Endometrial microvascular endothelial cells (primary cell): Measurements from ENCODE around the gene SPATC1L. TPM values are rescaled to one million over a fixed set of nuclear protein-coding genes. Genes with fewer than 3 reads are reported as not detected.
"Not testable (repeated sequence)": the region's sequence is repeated elsewhere in the genome, so short reads cannot be mapped to it uniquely, and the experiment has no call there.

Source experiments
- in situ Hi-C: cut with HindIII; loops from 2 replicates; pipeline ENCODE4 v1.10.0; 2017; ENCODE audit warnings: low sequenced_read_pairs, low pct_unique_long_range_greater_than_20kb; ENCODE audit errors: inconsistent ontology term
- total RNA-seq: library from RNA; depleted of rRNA; stranded (reverse); fragments of >200 nt; gene quantifications from one replicate; pipeline ENCODE4 v1.2.3, GENCODE V29; 2015; ENCODE audit errors: inconsistent ontology term

The SPATC1L gene
- total RNA-seq = 24.8 TPM

- in situ Hi-C loops = no loop called here
Measured at GRCh38 chr21:46183910-46184624, at the start of gene SPATC1L. SPATC1L (minus strand) TSS chr21:46184459; CDS start chr21:46182816, 1,643 bp downstream.

DNA sequence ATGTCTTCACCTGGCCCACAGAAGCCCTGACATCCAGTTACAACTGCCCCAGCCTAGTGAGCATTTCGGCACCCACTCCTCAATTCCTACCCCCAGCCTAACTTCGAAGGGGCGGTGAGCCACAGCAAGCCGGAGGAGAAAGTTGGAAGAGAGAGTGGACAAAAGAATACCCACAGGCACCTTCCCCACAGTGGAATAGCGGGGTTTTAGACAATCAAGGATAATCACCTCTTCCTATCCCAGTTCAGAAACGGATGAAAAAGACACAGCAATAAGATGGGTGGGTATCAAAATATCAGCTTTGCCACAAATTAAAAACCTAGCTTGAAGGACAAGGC is 45.6 kb upstream of the SPATC1L start:
- in situ Hi-C loops = no loop called here

- in situ Hi-C loops = no loop called here
Measured at GRCh38 chr21:46229133-46229922, 45.1 kb upstream of the SPATC1L start.

GRCh38 chr21:46228345-46229051 is 44.2 kb upstream of the SPATC1L start, which contains the start of gene LSS:
LSS (minus strand) TSS chr21:46228774; CDS start chr21:46228745, 29 bp downstream.
- in situ Hi-C loops = no loop called here

DNA sequence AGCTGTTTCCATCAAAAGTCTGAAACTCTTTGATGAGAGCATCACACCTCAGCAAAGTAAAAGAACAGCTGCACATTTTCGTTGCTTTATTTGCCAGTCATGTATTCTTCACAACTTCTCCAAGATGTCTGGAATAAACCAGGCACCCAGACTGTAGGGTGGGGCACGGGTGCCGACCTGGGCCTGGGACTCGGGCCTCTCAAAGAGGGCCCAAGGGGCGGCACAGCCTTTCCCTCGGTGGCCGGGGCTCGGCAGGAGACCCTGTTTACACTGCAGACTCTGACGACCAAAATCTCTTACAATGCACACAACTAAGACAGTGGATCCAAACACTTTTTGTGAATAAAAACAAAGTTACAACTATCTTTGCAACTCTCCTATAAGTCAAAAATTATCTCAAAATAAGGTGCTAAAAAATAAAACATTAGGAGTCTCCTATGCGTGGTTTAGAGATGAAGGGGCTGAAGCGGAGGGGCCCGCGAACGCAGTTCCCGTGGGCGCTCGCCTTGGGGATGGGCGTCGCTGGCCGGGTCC is 43.6 kb upstream of the SPATC1L start:
- in situ Hi-C loops = no loop called here

- in situ Hi-C loops = no loop called here
Measured at GRCh38 chr21:46226920-46227599, 42.8 kb upstream of the SPATC1L start.

DNA sequence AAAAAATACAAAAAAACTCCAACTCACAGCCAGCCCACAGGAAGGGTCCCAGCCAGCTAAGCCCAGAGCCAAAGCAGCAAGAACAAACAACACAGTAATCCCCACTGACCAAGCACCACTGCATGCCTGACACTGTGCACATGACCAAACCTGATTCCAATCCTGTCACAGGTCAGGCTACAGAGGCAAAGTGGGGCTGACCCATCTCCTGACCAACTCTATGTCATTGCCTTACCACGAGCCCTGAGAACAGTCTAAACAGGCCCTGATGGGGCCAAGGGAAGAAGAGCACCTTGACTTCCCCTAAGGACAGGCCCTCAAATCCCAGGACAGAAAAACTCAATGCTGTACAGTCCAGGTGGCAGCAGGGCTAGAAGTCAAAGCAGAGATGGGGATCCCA is 41.9 kb upstream of the SPATC1L start:
- in situ Hi-C loops = no loop called here

- in situ Hi-C loops = not testable (repeated sequence)
Measured at GRCh38 chr21:46223661-46224060, 39.4 kb upstream of the SPATC1L start.

DNA sequence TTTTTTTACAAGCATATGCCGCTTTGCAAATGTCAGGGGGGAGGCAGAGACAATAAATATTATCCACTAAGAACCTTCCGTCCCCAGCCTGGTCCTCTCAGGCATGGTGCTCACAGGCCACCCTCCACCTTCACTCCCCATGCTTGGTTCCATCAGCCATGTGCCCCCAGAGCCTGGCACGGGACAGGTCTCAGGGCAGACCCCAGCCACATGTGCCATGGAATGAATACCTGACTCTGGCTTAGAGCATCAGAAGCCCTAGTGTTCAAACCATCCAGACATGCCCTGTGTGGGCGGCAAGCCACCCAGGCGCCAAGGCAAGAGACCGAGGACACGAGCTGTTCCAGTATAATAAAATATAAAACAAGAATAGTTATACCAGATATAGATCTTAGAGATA is 39.0 kb upstream of the SPATC1L start:
- in situ Hi-C loops = no loop called here

- in situ Hi-C loops = no loop called here
Measured at GRCh38 chr21:46222436-46223116, 38.3 kb upstream of the SPATC1L start.

GRCh38 chr21:46221664-46222435 is 37.6 kb upstream of the SPATC1L start:
- in situ Hi-C loops = no loop called here

DNA sequence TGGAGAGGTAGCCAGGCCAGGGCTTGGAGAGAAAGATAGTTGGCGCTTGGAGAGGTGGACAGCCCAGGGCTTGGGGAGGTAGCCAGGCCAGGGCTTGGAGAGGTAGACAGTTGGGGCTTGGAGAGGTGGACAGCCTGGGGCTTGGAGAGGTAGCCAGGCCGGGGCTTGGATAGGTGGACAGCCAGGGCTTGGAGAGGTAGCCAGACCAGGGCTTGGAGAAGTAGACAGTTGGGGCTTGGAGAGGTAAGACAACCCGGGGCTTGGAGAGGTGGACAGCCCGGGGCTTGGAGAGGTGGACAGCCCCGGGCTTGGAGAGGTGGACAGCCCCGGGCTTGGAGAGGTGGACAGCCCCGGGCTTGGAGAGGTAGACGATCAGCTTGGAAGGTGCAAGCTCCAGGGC is 36.6 kb upstream of the SPATC1L start:
- in situ Hi-C loops = no loop called here

- in situ Hi-C loops = no loop called here
Measured at GRCh38 chr21:46220275-46220810, 36.1 kb upstream of the SPATC1L start.

GRCh38 chr21:46219591-46220239 is 35.5 kb upstream of the SPATC1L start:
- in situ Hi-C loops = no loop called here

GRCh38 chr21:46218906-46219590 is 34.8 kb upstream of the SPATC1L start:
- in situ Hi-C loops = no loop called here

DNA sequence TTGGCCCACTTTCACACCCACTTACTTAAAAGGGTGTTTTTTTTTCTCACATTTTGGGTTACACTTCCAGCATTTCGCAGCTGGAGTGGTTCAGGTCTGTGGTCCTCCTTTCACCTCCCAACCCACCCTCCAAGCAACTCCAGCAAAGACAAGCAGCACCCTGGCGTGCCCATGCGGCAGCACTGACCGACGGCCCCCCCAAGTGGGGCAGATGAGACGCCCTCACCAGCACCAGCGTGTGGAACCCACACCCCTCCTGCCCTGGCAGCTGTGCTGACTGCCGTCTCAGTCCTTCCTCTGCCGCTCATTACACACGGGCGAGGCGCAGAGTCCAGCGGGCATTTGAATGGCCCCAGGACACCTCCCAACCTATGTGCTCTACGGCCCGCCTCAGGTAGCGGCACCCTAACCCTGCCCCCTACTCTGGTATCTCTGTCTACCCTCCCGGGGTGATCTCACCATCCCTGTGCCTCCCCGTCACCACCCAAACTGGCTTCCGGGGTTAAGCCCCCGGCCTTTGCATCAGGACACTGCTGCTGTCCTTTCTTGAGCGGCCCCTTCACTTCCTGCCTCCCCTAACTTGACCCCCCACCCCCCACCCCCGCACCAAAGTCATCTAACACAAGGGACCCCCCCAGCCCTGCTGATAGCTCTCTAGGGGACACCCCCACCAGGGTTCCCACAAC is 33.4 kb upstream of the SPATC1L start:
- in situ Hi-C loops = no loop called here
